ENCODE measurements around the gene NDNF.

NDNF gene

GRCh38 chr4:121070696-121071639 lies 1.4 kb downstream of the NDNF start:
- no peak for DNase-seq (ENCODE audit: low read depth in 2 of 2)

GRCh38 chr4:121070274-121070673 lies 2.1 kb downstream of the NDNF start:
- peak in 1 of 2 experiments; percentile 9 for DNase-seq (ENCODE audit: low read depth in 2 of 2)

GRCh38 chr4:121069430-121069829 lies 2.9 kb downstream of the NDNF start:
- DNase-seq (ENCODE audit: low read depth in 2 of 2), result no peak

GRCh38 chr4:121064482-121064881 lies 7.9 kb downstream of the NDNF start:
- no peak for DNase-seq (ENCODE audit: low read depth in 2 of 2)

- DNase-seq (ENCODE audit: low read depth in 2 of 2), result peak in 1 of 2 experiments; percentile 11
Observed at GRCh38 chr4:121062521-121062920, 9.8 kb downstream of the NDNF start.

- no peak for DNase-seq (ENCODE audit: low read depth in 2 of 2)
Observed at GRCh38 chr4:121061861-121062260, 10.5 kb downstream of the NDNF start.

GRCh38 chr4:121061215-121061614 lies 11.1 kb downstream of the NDNF start:
- no peak for DNase-seq (ENCODE audit: low read depth in 2 of 2)

- no peak for DNase-seq (ENCODE audit: low read depth in 2 of 2)
Observed at GRCh38 chr4:121057466-121057922, 14.8 kb downstream of the NDNF start.

GRCh38 chr4:121056066-121056465 lies 16.3 kb downstream of the NDNF start:
- no peak for DNase-seq (ENCODE audit: low read depth in 2 of 2)

GRCh38 chr4:121054373-121054772 lies 18.0 kb downstream of the NDNF start:
- DNase-seq (ENCODE audit: low read depth in 2 of 2), result no peak

GRCh38 chr4:121053601-121054143 lies 18.7 kb downstream of the NDNF start:
- DNase-seq (ENCODE audit: low read depth in 2 of 2), result peak in 1 of 2 experiments; percentile 46

- no peak for DNase-seq (ENCODE audit: low read depth in 2 of 2)
Observed at GRCh38 chr4:121050300-121050699, 22.0 kb downstream of the NDNF start.

GRCh38 chr4:121049072-121049599 lies 23.2 kb downstream of the NDNF start:
- DNase-seq (ENCODE audit: low read depth in 2 of 2), result no peak

GRCh38 chr4:121048165-121048564 lies 24.2 kb downstream of the NDNF start:
- DNase-seq (ENCODE audit: low read depth in 2 of 2), result no peak

GRCh38 chr4:121041307-121042090 lies 30.8 kb downstream of the NDNF start:
- no peak for DNase-seq (ENCODE audit: low read depth in 2 of 2)

GRCh38 chr4:121034017-121034416 lies 38.3 kb downstream of the NDNF start:
- DNase-seq (ENCODE audit: low read depth in 2 of 2), result peak; percentile 78 to 80

GRCh38 chr4:121030711-121031110 lies 41.6 kb downstream of the NDNF start:
- DNase-seq (ENCODE audit: low read depth in 2 of 2), result no peak

GRCh38 chr4:121030131-121030530 lies 42.2 kb downstream of the NDNF start:
- no peak for DNase-seq (ENCODE audit: low read depth in 2 of 2)

GRCh38 chr4:121026034-121026433 lies 46.3 kb downstream of the NDNF start:
- DNase-seq (ENCODE audit: low read depth in 2 of 2), result no peak

- no peak for DNase-seq (ENCODE audit: low read depth in 2 of 2)
Observed at GRCh38 chr4:121025540-121025939, 46.8 kb downstream of the NDNF start.

GRCh38 chr4:121018543-121018942 lies 53.8 kb downstream of the NDNF start:
- DNase-seq (ENCODE audit: low read depth in 2 of 2), result no peak

- DNase-seq (ENCODE audit: low read depth in 2 of 2), result no peak
Observed at GRCh38 chr4:121016611-121017010, 55.7 kb downstream of the NDNF start.

Measured in fibroblast of skin of left quadriceps (primary cell).